HepG2 (cell line): ENCODE results near the gene TMEM135.

Source experiments
- EZH2 ChIP-seq: conservative IDR thresholded peaks from 2 replicates; pipeline ENCODE4 v1.6.1; 2012; ENCODE audit warnings: mild to moderate bottlenecking, low read depth, low read length, moderate library complexity
- NR2C2 ChIP-seq: sonication (generic); formaldehyde crosslinking; IDR thresholded peaks from 2 replicates; pipeline ENCODE4 v1.4.0; 2020; ENCODE audit warnings: missing genetic modification reagents, mild to moderate bottlenecking, moderate library complexity, borderline replicate concordance
- POLR2AphosphoS5 ChIP-seq: IDR thresholded peaks from 2 replicates; pipeline ENCODE4 v1.6.1; 2012; ENCODE audit warnings: low read depth, low read length
- RAD21 ChIP-seq: fragments of 450-650 bp; formaldehyde crosslinking; IDR thresholded peaks from 2 replicates; pipeline ENCODE4 v1.5.0; 2020; ENCODE audit warnings: mild to moderate bottlenecking
- ZNF556 ChIP-seq: sonication (generic); formaldehyde crosslinking; IDR thresholded peaks from 2 replicates; pipeline ENCODE4 v1.4.0; 2020; ENCODE audit warnings: mild to moderate bottlenecking, missing genetic modification reagents, borderline replicate concordance
- ZNF777 ChIP-seq: sonication (generic); formaldehyde crosslinking; IDR thresholded peaks from 2 replicates; pipeline ENCODE4 v1.4.0; 2020; ENCODE audit warnings: missing genetic modification reagents
- TF ChIP-seq, protein P1 (sequence below): IDR thresholded peaks from 2 replicates; pipeline ENCODE4 v1.6.1; 2016; ENCODE audit warnings: missing compliant biosample characterization, missing genetic modification reagents, borderline replicate concordance
- TF ChIP-seq, protein P2 (sequence below): IDR thresholded peaks from 2 replicates; pipeline ENCODE4 v1.6.1; 2016; ENCODE audit warnings: low read depth, control low read depth
- TF ChIP-seq, protein P3 (sequence below): sonication (generic); formaldehyde crosslinking; IDR thresholded peaks from 2 replicates; pipeline ENCODE4 v1.4.0; 2020; ENCODE audit warnings: missing genetic modification reagents

DNA sequence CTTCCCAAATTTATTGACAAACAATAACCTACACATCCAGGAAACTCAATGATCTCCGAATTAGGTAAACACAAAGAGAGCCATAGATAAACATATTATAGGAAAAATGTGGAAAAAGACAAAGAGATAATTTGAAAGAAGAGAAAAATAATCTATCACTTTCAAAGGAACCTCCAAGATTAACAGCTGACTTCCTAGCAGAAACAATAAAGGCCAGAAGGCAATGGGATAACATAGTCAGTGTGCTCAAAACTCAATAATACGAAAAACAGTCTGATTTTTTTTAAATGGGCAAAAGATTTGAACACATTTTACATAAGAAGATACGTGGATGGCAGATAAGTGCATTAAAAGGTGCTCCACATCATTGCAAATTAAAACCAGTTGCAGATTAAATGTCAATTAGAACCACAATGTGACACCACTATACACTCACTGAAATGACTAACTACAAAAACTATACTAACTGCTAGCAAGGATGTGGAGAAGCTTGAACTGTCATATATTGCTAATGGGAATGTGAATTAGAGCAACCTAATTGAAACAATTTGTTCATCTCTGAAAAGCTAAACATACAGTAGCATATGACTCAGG lies 300.4 kb downstream of the TMEM135 start:
- TF ChIP-seq, protein P1, sequence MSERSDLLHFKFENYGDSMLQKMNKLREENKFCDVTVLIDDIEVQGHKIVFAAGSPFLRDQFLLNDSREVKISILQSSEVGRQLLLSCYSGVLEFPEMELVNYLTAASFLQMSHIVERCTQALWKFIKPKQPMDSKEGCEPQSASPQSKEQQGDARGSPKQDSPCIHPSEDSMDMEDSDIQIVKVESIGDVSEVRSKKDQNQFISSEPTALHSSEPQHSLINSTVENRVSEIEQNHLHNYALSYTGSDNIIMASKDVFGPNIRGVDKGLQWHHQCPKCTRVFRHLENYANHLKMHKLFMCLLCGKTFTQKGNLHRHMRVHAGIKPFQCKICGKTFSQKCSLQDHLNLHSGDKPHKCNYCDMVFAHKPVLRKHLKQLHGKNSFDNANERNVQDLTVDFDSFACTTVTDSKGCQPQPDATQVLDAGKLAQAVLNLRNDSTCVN (CRISPR knock-in tag) = no peak
- TF ChIP-seq, protein P2, sequence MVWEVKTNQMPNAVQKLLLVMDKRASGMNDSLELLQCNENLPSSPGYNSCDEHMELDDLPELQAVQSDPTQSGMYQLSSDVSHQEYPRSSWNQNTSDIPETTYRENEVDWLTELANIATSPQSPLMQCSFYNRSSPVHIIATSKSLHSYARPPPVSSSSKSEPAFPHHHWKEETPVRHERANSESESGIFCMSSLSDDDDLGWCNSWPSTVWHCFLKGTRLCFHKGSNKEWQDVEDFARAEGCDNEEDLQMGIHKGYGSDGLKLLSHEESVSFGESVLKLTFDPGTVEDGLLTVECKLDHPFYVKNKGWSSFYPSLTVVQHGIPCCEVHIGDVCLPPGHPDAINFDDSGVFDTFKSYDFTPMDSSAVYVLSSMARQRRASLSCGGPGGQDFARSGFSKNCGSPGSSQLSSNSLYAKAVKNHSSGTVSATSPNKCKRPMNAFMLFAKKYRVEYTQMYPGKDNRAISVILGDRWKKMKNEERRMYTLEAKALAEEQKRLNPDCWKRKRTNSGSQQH = no peak
- TF ChIP-seq ZNF777 (CRISPR knock-in tag) (no peak), POLR2AphosphoS5 (no peak), EZH2 (no peak), ZNF556 (CRISPR knock-in tag) (no peak), NR2C2 (CRISPR knock-in tag) (no peak), RAD21 (no peak)
- TF ChIP-seq, protein P3, sequence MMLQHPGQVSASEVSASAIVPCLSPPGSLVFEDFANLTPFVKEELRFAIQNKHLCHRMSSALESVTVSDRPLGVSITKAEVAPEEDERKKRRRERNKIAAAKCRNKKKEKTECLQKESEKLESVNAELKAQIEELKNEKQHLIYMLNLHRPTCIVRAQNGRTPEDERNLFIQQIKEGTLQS = no peak
